Skin epidermis (tissue), 12 donors: ENCODE results near the gene CHIC2.
A peak's percentile ranks its signal among the peaks of the same experiment; 100 is the strongest.
"Not testable (repeated sequence)": the region's sequence is repeated elsewhere in the genome, so short reads cannot be mapped to it uniquely, and the experiment has no call there.

Experiments
- H3K27ac ChIP-seq, 21 experiments: fragments of 200-600 bp; sonication (generic) in 11 of 21; one replicate each; pipeline ENCODE4 v1.5.0; 2020; ENCODE audit warnings: mild to moderate bottlenecking in 3 of 21, inconsistent platforms in 2 of 21, moderate library complexity in 2 of 21
- H3K4me3 ChIP-seq, 7 experiments: fragments of 200-600 bp; sonication (generic) in 2 of 7; one replicate each; pipeline ENCODE4 v1.5.0; 2020; ENCODE audit warnings: inconsistent platforms in 2 of 7, mild to moderate bottlenecking in 2 of 7, moderate library complexity in 1 of 7

Gene CHIC2

GRCh38 chr4:54064317-54065111 is at the start of gene CHIC2:
Gene CHIC2, minus strand, starts transcription at chr4:54064605. Its CDS starts 305 bp downstream, at chr4:54064300.
- peak within 1 kb of the TSS; percentile 68 to 99 (median 91) for H3K4me3 ChIP-seq
- H3K27ac ChIP-seq = peak within 1 kb of the TSS; percentile 88 to 100 (median 97)

GRCh38 chr4:54113206-54113605 is 48.8 kb upstream of the CHIC2 start:
- H3K4me3 ChIP-seq, H3K27ac ChIP-seq: not testable (repeated sequence)

DNA sequence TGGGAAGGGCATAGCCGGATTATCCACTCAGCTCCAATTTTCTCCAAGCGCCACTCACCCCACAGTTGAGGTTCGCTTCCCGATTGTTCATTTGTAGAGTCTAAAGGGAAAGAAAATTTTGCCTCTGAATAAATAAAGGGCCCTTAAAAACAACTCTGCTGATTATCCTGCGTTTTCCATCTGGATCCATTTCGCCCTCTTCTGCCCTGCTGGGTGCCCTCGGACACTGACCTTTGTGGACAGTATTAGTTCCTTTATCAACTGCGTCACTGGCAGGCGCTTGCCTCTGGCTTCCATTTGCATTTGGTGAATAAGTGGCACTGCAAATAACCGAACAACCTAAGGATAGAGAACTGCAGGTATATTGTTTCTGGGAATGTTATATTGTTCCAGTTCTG is 45.6 kb upstream of the CHIC2 start:
- H3K27ac ChIP-seq = no peak overlapping the region
- no peak overlapping the region for H3K4me3 ChIP-seq

DNA sequence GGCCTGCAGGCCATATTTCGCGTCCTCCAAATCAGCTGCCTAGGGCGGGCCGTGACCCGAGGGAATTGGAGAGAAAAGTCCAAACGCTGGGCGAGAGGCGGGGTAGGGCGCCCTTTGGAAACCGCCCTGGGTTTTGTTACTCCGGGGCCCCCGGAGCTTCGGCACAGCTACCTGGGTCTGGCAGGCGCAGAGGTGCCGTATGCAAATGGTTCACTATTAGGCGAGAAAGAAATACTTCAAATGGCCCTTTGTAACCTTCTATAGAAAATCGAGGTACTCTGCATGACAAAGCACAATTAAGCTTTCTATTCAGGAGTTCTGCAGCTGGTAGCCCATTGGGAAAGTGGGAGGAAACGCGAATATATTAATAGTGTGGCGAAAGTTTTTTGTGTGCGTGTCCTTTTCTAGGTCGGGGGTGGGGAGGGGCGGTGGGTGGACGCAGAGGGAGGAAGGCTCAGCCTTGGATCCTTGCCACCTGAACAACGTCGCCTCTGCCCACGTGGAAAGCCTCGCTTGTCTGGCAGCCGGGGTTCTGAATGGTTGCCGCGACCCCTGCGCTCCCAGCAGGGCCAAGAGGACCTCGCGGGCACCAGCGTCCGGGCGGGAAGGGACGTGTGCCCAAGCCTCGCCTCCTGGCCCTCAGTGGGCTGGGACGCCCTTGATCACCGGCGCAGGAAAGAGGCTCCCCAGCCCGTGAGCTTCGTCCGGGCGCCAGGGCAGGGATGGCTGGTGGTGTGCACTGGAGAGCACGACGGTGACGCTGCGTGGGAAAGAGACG is 45.0 kb upstream of the CHIC2 start:
- H3K4me3 ChIP-seq = no peak overlapping the region

GRCh38 chr4:54107951-54108748 is 43.7 kb upstream of the CHIC2 start:
- no peak overlapping the region for H3K4me3 ChIP-seq
- no peak overlapping the region for H3K27ac ChIP-seq

More for the DNA sequence above, 45.0 kb upstream of the CHIC2 start:
- no peak overlapping the region for H3K27ac ChIP-seq

DNA sequence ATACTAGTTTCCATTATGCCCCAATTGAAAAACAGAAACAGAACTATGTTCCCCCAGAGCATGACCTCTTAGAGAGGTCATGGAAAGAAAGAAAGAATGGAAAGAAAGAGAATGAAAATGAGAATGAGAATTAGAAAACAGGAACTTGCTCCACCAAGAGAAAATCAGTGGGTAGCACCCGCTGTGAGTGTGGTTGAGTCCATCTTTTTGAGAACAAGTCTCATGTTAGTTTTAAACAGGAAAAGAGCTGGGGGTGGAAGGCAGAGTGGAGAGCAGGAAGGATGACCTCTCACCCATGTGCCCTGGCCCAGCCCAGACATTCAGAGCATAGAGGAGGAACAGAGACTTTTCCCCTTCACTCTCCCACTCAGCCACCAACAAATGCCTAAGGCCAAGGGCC is 40.5 kb upstream of the CHIC2 start:
- Histone ChIP-seq H3K27ac (no peak overlapping the region), H3K4me3 (no peak overlapping the region)

- Histone ChIP-seq H3K4me3 (no peak overlapping the region), H3K27ac (no peak overlapping the region)
Observed at GRCh38 chr4:54103190-54103574, 38.8 kb upstream of the CHIC2 start.

GRCh38 chr4:54102531-54103106 is 38.2 kb upstream of the CHIC2 start:
- Histone ChIP-seq H3K27ac (no peak overlapping the region), H3K4me3 (no peak overlapping the region)

GRCh38 chr4:54101190-54102041 is 37.0 kb upstream of the CHIC2 start:
- no peak overlapping the region for H3K4me3 ChIP-seq
- no peak overlapping the region for H3K27ac ChIP-seq

- peak overlapping the region in 5 of 7 experiments; percentile 0 to 23 (median 11) for H3K4me3 ChIP-seq
- no peak overlapping the region for H3K27ac ChIP-seq
Observed at GRCh38 chr4:54100595-54101189, 36.3 kb upstream of the CHIC2 start.

DNA sequence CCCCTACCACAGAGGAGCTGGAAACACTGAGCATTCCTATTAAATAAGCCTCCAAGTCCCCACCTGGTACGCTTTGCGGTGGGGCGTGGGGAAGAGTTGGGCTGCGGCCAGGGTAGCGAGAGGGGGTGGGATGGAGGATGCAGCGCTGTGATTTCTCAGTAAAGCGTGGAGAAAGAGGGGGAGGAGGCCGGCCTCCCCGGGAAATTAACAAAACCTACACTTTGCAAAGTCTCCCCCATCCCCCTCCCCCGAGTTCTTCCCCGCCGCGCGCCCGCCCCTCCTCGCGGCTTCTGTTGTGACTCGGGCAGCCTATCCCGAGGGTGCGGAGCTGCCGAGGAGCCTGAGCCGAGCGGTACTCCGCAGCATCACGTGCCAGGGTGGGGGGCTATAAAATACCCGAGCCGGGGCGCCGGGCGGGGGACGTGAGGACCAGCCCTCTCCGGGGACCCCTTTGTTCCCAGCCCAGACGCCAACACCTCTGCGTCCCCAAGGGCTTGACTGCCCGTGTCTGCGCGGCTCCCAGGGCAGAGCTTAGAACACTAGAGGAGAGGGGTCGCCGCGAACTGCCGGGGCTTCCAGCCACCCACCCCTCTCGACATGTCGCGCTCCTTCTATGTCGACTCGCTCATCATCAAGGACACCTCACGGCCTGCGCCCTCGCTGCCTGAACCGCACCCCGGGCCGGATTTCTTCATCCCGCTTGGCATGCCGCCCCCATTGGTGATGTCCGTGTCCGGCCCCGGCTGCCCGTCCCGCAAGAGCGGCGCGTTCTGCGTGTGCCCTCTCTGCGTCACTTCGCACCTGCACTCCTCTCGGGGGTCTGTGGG is 35.6 kb upstream of the CHIC2 start, which contains the start of gene GSX2:
Gene GSX2, plus strand, starts transcription at position 416 of the 827 bp plus-strand sequence. Its CDS starts 182 bp downstream, at position 598.
- Histone ChIP-seq H3K27ac (no peak within 1 kb of the TSS), H3K4me3 (peak within 1 kb of the TSS in 5 of 7 experiments; percentile 0 to 23 (median 11))

DNA sequence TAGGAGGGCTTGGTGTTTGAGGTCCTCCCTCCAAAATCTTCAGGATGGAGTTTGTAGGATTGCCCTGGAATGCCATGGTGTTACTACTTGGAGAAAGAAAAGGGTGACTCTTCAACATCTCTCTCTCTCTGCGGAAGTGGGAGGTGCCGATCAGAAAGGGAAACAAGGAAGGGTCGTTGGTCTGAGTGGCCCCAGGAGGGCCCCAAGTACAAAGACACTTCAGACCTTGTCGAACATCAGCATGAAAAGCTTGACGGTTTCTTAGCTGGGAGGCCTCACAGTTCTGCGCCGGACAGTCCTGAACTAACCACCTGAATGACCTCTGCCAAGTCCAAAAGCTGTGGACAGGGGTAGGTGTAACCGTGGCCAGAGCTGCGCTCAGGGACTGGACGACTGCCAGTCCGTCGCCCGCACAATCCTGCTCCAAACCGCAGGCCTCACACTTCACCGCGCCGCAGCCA is 34.9 kb upstream of the CHIC2 start:
- Histone ChIP-seq H3K27ac (no peak overlapping the region), H3K4me3 (peak overlapping the region in 1 of 7 experiments; percentile 3)

DNA sequence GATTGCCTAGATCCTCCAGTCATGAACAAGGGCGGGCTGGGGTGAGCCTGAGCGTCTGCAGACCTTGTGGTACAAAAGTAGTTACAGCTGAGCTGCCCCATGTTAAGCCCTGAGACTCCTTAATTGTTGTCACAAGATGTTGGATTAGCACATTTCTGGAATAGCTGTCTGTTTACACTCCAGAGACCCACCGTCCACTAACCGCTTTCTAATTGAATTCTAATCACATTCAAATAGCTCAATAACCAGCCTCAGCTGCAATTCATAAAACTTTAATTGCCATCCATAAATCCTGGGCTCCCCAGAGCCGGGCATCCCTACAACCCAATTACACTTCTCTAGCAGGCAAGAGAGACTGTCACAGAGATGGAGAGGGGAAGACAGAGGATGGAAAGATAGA is 34.0 kb upstream of the CHIC2 start:
- Histone ChIP-seq H3K27ac (no peak overlapping the region), H3K4me3 (no peak overlapping the region)

DNA sequence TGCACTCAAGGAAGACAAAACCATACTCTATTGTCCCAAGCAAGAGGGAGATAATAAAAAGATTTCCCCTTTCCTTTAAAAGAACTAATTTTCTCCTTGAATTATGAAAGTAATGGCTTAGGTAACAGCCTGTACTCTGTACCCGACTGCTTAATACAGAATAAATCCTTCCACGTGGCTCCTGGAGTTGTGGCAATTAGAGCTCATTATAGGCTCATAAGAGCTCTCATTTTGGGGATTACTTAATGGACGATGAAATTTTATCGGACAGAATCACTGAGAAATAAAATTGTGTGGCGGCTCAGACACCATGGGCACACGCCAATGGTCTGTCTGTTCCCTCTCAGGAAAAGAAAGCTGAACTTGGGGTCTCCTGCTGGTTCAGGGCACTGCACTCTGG is 32.7 kb upstream of the CHIC2 start:
- H3K27ac ChIP-seq = no peak overlapping the region
- H3K4me3 ChIP-seq = no peak overlapping the region

DNA sequence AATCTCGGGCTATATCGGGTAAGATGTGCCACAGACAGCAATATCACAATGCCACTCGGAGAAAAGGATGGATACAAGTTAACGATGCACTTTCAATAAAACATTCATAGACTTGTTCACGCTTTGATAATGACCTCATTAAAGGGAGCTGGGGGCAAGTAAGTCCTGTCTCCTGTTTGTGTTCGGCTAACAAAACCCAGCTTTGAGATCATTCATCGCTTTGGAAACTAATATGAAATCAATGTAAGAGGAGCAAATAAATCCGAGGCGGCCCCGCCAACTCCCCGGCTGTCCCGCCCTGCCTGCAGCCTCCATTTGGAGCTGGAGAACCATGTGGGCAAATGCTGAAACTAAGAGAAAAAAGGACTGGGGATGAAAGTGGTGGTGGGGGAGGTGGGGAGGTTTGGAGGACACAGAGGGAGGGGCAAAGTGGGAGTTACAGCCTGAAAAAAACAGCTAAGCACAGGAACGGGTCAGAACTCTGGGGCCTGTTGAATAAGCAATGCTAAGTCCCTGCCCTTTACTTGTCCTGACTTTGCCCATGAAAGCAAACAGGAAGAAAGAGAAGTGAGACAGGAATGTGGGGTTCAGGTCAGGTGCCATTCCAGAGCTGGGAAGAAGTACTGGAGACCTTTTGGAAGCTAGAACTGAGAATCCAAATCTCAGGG is 32.0 kb upstream of the CHIC2 start:
- no peak overlapping the region for H3K4me3 ChIP-seq
- no peak overlapping the region for H3K27ac ChIP-seq

GRCh38 chr4:54095110-54095825 is 30.9 kb upstream of the CHIC2 start:
- Histone ChIP-seq H3K27ac (no peak overlapping the region), H3K4me3 (no peak overlapping the region)
